Mammary epithelial cell (primary cell): ENCODE data around the gene CEMP1.

Experiments used
- EZH2 ChIP-seq: IDR thresholded peaks from 2 replicates; pipeline ENCODE4 v1.6.1; 2012; ENCODE audit warnings: low read length, inconsistent platforms, borderline replicate concordance
- TF ChIP-seq, protein P1 (sequence below), 2 donors: IDR thresholded peaks in 1 of 2; conservative IDR thresholded peaks in 1 of 2; 2 replicates each; pipeline ENCODE4 v1.5.1; 2011 to 2012; ENCODE audit warnings: inconsistent platforms in 2 of 2, low read length in 2 of 2, mild to moderate bottlenecking in 2 of 2, control low read depth in 1 of 2, low read depth in 1 of 2; ENCODE audit not compliant: insufficient read depth in 1 of 2; ENCODE audit errors: extremely low read depth in 1 of 2

DNA sequence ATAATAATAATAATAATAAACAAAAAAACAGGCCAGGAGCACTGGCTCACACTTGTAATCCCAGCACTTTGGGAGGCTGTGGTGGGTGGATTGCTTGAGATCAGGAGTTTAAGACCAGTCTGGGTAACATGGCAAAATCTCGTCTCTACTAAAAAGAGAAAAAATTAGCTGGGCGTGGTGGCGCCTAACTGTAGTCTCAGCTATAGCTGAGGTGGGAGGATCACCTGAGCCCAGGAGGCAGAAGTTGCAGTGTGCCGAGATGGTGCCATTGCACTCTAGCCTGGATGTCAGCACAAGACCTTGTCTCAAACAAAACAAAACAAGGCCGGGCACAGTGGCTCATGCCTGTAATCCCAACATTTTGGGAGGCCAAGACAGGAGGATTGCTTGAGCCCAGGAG lies 36.2 kb downstream of the CEMP1 start:
- TF ChIP-seq, protein P1, sequence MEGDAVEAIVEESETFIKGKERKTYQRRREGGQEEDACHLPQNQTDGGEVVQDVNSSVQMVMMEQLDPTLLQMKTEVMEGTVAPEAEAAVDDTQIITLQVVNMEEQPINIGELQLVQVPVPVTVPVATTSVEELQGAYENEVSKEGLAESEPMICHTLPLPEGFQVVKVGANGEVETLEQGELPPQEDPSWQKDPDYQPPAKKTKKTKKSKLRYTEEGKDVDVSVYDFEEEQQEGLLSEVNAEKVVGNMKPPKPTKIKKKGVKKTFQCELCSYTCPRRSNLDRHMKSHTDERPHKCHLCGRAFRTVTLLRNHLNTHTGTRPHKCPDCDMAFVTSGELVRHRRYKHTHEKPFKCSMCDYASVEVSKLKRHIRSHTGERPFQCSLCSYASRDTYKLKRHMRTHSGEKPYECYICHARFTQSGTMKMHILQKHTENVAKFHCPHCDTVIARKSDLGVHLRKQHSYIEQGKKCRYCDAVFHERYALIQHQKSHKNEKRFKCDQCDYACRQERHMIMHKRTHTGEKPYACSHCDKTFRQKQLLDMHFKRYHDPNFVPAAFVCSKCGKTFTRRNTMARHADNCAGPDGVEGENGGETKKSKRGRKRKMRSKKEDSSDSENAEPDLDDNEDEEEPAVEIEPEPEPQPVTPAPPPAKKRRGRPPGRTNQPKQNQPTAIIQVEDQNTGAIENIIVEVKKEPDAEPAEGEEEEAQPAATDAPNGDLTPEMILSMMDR (conservative IDR thresholded peaks at IDR 0.05 in 1 of 2, IDR thresholded peaks at IDR 0.05 in 1 of 2; ENCODE audit: extremely low read depth in 1 of 2, insufficient read depth in 1 of 2, low read depth in 1 of 2, low read length in 2 of 2) = no peak
- TF ChIP-seq EZH2 = no peak
